ENCODE data around the gene CCDC9B. TPM values are rescaled to one million over a fixed set of nuclear protein-coding genes. Genes with fewer than 3 reads are reported as not detected.

Gene CCDC9B
- total RNA-seq, 1 donor from 2014 or later: 0.41 TPM

- Mint-ChIP-seq H3K4me3 (ENCODE audit: low read depth) (no peak overlapping the region), H3K36me3 (ENCODE audit: low read depth) (peaks cover 15% of the 10 kb centered on the region), H3K4me1 (ENCODE audit: low read depth) (peaks cover 20% of the 10 kb centered on the region), H3K27me3 (ENCODE audit: low read depth) (peaks cover 4% of the 10 kb centered on the region), H3K9me3 (no peaks in the 10 kb centered on the region), H3K27ac (no peak overlapping the region)
- intact Hi-C loops (cut with micrococcal nuclease): no loop called here
- no peak for DNase-seq (ENCODE audit: low spot score)
These were observed 12.6 kb downstream of the CCDC9B start for GRCh38 chr15:40328176-40328575.

GRCh38 chr15:40327457-40327856 is 13.3 kb downstream of the CCDC9B start:
- Mint-ChIP-seq H3K9me3 (no peaks in the 10 kb centered on the region), H3K4me1 (ENCODE audit: low read depth) (peaks cover 22% of the 10 kb centered on the region), H3K27ac (no peak overlapping the region), H3K4me3 (ENCODE audit: low read depth) (no peak overlapping the region), H3K27me3 (ENCODE audit: low read depth) (peaks cover 5% of the 10 kb centered on the region), H3K36me3 (ENCODE audit: low read depth) (peaks cover 15% of the 10 kb centered on the region)
- intact Hi-C loops (cut with micrococcal nuclease): no loop called here
- no peak for DNase-seq (ENCODE audit: low spot score)

GRCh38 chr15:40325700-40326099 is 15.0 kb downstream of the CCDC9B start:
- peaks cover 8% of the 10 kb centered on the region for H3K27me3 Mint-ChIP-seq (ENCODE audit: low read depth)
- intact Hi-C loops (cut with micrococcal nuclease): no loop called here
- H3K4me1 Mint-ChIP-seq (ENCODE audit: low read depth): peaks cover 30% of the 10 kb centered on the region
- H3K9me3 Mint-ChIP-seq: no peaks in the 10 kb centered on the region
- no peak for DNase-seq (ENCODE audit: low spot score)
- H3K27ac Mint-ChIP-seq: no peak overlapping the region
- H3K4me3 Mint-ChIP-seq (ENCODE audit: low read depth): no peak overlapping the region
- H3K36me3 Mint-ChIP-seq (ENCODE audit: low read depth): peaks cover 15% of the 10 kb centered on the region

- peaks cover 10% of the 10 kb centered on the region for H3K27me3 Mint-ChIP-seq (ENCODE audit: low read depth)
- peak overlapping the region; percentile 73 for H3K4me3 Mint-ChIP-seq (ENCODE audit: low read depth)
- no peaks in the 10 kb centered on the region for H3K9me3 Mint-ChIP-seq
- H3K27ac Mint-ChIP-seq: no peak overlapping the region
- intact Hi-C loops (cut with micrococcal nuclease): no loop called here
- peaks cover 30% of the 10 kb centered on the region for H3K4me1 Mint-ChIP-seq (ENCODE audit: low read depth)
- H3K36me3 Mint-ChIP-seq (ENCODE audit: low read depth): peaks cover 15% of the 10 kb centered on the region
- DNase-seq (ENCODE audit: low spot score): no peak
These were observed 15.6 kb downstream of the CCDC9B start for GRCh38 chr15:40325188-40325587.

- H3K9me3 Mint-ChIP-seq: no peaks in the 10 kb centered on the region
- H3K4me1 Mint-ChIP-seq (ENCODE audit: low read depth): peaks cover 30% of the 10 kb centered on the region
- peak overlapping the region; percentile 12 for H3K27ac Mint-ChIP-seq
- peaks cover 19% of the 10 kb centered on the region for H3K27me3 Mint-ChIP-seq (ENCODE audit: low read depth)
- H3K36me3 Mint-ChIP-seq (ENCODE audit: low read depth): peaks cover 15% of the 10 kb centered on the region
- intact Hi-C loops (cut with micrococcal nuclease): no loop called here
- no peak for DNase-seq (ENCODE audit: low spot score)
- H3K4me3 Mint-ChIP-seq (ENCODE audit: low read depth): peak overlapping the region; percentile 73
These were observed 16.5 kb downstream of the CCDC9B start for GRCh38 chr15:40323953-40324937.

- Mint-ChIP-seq H3K36me3 (ENCODE audit: low read depth) (peaks cover 15% of the 10 kb centered on the region), H3K27me3 (ENCODE audit: low read depth) (peaks cover 20% of the 10 kb centered on the region), H3K4me1 (ENCODE audit: low read depth) (peaks cover 24% of the 10 kb centered on the region), H3K27ac (no peak within 1 kb of the TSS), H3K4me3 (ENCODE audit: low read depth) (peak within 1 kb of the TSS; percentile 73), H3K9me3 (no peaks in the 10 kb centered on the region)
- DNase-seq (ENCODE audit: low spot score): peak; percentile 85
- intact Hi-C loops (cut with micrococcal nuclease): no loop called here
These were observed 17.3 kb downstream of the CCDC9B start, which contains the start of gene INAFM2 for GRCh38 chr15:40323239-40323952. INAFM2 (plus strand) TSS chr15:40323692; CDS start chr15:40324056, 364 bp downstream.

- H3K4me1 Mint-ChIP-seq (ENCODE audit: low read depth): peaks cover 20% of the 10 kb centered on the region
- H3K27ac Mint-ChIP-seq: no peak overlapping the region
- intact Hi-C loops (cut with micrococcal nuclease): no loop called here
- H3K9me3 Mint-ChIP-seq: no peaks in the 10 kb centered on the region
- DNase-seq (ENCODE audit: low spot score): no peak
- H3K4me3 Mint-ChIP-seq (ENCODE audit: low read depth): peak overlapping the region; percentile 72
- peaks cover 24% of the 10 kb centered on the region for H3K27me3 Mint-ChIP-seq (ENCODE audit: low read depth)
- peaks cover 12% of the 10 kb centered on the region for H3K36me3 Mint-ChIP-seq (ENCODE audit: low read depth)
These were observed 18.1 kb downstream of the CCDC9B start for GRCh38 chr15:40322531-40323238.

- peak; percentile 50 for DNase-seq (ENCODE audit: low spot score)
- peaks cover 35% of the 10 kb centered on the region for H3K27me3 Mint-ChIP-seq (ENCODE audit: low read depth)
- no peak overlapping the region for H3K27ac Mint-ChIP-seq
- peaks cover 6% of the 10 kb centered on the region for H3K36me3 Mint-ChIP-seq (ENCODE audit: low read depth)
- H3K9me3 Mint-ChIP-seq: no peaks in the 10 kb centered on the region
- intact Hi-C loops (cut with micrococcal nuclease): loop anchor here (1.0 kb wide), 3 partner anchors 14 to 101 kb away; partner anchors contain the start of gene PLCB2
- H3K4me3 Mint-ChIP-seq (ENCODE audit: low read depth): no peak overlapping the region
- peaks cover 17% of the 10 kb centered on the region for H3K4me1 Mint-ChIP-seq (ENCODE audit: low read depth)
These were observed 19.8 kb downstream of the CCDC9B start for GRCh38 chr15:40320931-40321371.

GRCh38 chr15:40320409-40320808 is 20.3 kb downstream of the CCDC9B start:
- no peaks in the 10 kb centered on the region for H3K9me3 Mint-ChIP-seq
- no peak overlapping the region for H3K27ac Mint-ChIP-seq
- H3K4me1 Mint-ChIP-seq (ENCODE audit: low read depth): peaks cover 16% of the 10 kb centered on the region
- peaks cover 5% of the 10 kb centered on the region for H3K36me3 Mint-ChIP-seq (ENCODE audit: low read depth)
- peaks cover 40% of the 10 kb centered on the region for H3K27me3 Mint-ChIP-seq (ENCODE audit: low read depth)
- intact Hi-C loops (cut with micrococcal nuclease): no loop called here
- no peak overlapping the region for H3K4me3 Mint-ChIP-seq (ENCODE audit: low read depth)
- no peak for DNase-seq (ENCODE audit: low spot score)

- intact Hi-C loops (cut with micrococcal nuclease): no loop called here
- Mint-ChIP-seq H3K27ac (no peak overlapping the region), H3K9me3 (no peaks in the 10 kb centered on the region), H3K4me3 (ENCODE audit: low read depth) (no peak overlapping the region), H3K27me3 (ENCODE audit: low read depth) (peaks cover 51% of the 10 kb centered on the region), H3K36me3 (ENCODE audit: low read depth) (no peaks in the 10 kb centered on the region), H3K4me1 (ENCODE audit: low read depth) (peaks cover 14% of the 10 kb centered on the region)
- DNase-seq (ENCODE audit: low spot score): no peak
These were observed 23.2 kb downstream of the CCDC9B start for GRCh38 chr15:40317580-40317979.

- no peak for DNase-seq (ENCODE audit: low spot score)
- H3K4me3 Mint-ChIP-seq (ENCODE audit: low read depth): no peak overlapping the region
- no peak overlapping the region for H3K27ac Mint-ChIP-seq
- intact Hi-C loops (cut with micrococcal nuclease): no loop called here
- H3K36me3 Mint-ChIP-seq (ENCODE audit: low read depth): no peaks in the 10 kb centered on the region
- peaks cover 12% of the 10 kb centered on the region for H3K4me1 Mint-ChIP-seq (ENCODE audit: low read depth)
- peaks cover 53% of the 10 kb centered on the region for H3K27me3 Mint-ChIP-seq (ENCODE audit: low read depth)
- no peaks in the 10 kb centered on the region for H3K9me3 Mint-ChIP-seq
These were observed 23.8 kb downstream of the CCDC9B start for GRCh38 chr15:40316931-40317330.

GRCh38 chr15:40314723-40315276 is 25.9 kb downstream of the CCDC9B start:
- no peak overlapping the region for H3K27ac Mint-ChIP-seq
- H3K27me3 Mint-ChIP-seq (ENCODE audit: low read depth): peaks cover 52% of the 10 kb centered on the region
- H3K9me3 Mint-ChIP-seq: no peaks in the 10 kb centered on the region
- DNase-seq (ENCODE audit: low spot score): no peak
- H3K4me1 Mint-ChIP-seq (ENCODE audit: low read depth): peaks cover 8% of the 10 kb centered on the region
- no peaks in the 10 kb centered on the region for H3K36me3 Mint-ChIP-seq (ENCODE audit: low read depth)
- H3K4me3 Mint-ChIP-seq (ENCODE audit: low read depth): no peak overlapping the region
- intact Hi-C loops (cut with micrococcal nuclease): no loop called here

Measured in activated T-helper 2 cell treated with anti-CD3 and anti-CD28 coated beads, Interferon-gamma antibody, Interleukin-2, Interleukin-4, amounts not matched to agents 10 μg/mL and 5 μg/mL and 100 μg/mL, durations not matched to agents 14 hours and 24 hours and 36 hours (primary cell).